ENCODE data around the gene SLC49A3.
"Not testable (repeated sequence)": the region's sequence is repeated elsewhere in the genome, so short reads cannot be mapped to it uniquely, and the experiment has no call there.

Gene SLC49A3

DNA sequence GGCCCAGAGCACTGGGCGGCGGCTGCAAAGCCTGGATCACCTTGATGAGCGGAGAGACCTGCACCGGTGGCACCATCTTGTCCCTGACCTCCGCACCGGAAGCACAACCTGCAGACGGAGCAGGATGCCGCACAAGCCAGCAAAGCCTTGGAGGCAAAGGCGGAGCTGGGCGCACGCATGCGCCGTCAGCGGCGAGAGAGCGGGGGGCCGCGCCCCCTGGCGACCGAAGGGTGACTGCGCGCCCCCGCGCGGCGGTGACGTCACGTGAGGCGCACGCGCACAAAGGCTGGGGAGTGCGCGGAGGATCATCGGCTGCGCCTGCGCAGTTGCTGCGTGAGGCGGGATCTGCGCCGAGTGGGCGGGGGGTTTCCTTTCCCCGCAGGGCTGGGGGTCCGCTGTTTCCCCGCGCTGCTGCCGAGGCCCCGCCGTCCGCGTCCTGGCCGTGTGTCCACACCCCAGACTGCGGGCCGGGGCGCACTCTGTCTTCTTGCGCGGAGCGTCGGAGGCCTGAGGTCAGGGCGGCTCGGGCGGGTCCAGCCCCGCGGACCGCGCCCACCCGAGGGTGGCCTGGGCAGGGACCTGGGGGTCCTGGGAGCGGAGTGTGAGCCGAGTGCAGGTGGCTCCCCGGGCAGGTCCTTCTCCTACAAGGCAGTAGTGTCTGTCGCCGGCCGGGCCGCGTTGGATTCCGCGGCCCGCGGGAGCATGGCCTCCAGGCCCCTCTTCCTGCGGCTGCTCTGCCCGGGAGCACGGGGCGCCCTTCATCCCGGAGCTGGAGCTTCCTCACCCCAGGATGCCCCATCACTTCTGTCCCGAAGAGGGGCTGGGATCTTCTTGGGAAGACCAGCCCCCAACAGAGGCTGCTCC is 14.5 kb downstream of the SLC49A3 start, which contains the start of the genes ATP5ME and MYL5:
Gene ATP5ME (minus strand): TSS at position 105 of the 864 bp plus-strand sequence. CDS start 29 bp downstream, at position 76.
Gene MYL5 (plus strand): TSS at position 371 of the 864 bp plus-strand sequence. CDS start 3,485 bp downstream, outside the sequence.
- peak within 1 kb of the TSS; percentile 92 for H3K4me3 ChIP-seq (ENCODE audit: low read depth, low read length)
- TF ChIP-seq, protein P1, sequence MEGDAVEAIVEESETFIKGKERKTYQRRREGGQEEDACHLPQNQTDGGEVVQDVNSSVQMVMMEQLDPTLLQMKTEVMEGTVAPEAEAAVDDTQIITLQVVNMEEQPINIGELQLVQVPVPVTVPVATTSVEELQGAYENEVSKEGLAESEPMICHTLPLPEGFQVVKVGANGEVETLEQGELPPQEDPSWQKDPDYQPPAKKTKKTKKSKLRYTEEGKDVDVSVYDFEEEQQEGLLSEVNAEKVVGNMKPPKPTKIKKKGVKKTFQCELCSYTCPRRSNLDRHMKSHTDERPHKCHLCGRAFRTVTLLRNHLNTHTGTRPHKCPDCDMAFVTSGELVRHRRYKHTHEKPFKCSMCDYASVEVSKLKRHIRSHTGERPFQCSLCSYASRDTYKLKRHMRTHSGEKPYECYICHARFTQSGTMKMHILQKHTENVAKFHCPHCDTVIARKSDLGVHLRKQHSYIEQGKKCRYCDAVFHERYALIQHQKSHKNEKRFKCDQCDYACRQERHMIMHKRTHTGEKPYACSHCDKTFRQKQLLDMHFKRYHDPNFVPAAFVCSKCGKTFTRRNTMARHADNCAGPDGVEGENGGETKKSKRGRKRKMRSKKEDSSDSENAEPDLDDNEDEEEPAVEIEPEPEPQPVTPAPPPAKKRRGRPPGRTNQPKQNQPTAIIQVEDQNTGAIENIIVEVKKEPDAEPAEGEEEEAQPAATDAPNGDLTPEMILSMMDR (conservative IDR thresholded peaks at IDR 0.05; ENCODE audit: low read depth, low read length): peak; percentile 54
- peak; percentile 97 for DNase-seq (ENCODE audit: low read depth)

GRCh38 chr4:673349-674091 is 15.4 kb downstream of the SLC49A3 start:
- H3K4me3 ChIP-seq (ENCODE audit: low read depth, low read length): peak overlapping the region; percentile 92
- TF ChIP-seq, protein P1 (conservative IDR thresholded peaks at IDR 0.05; ENCODE audit: low read depth, low read length): no peak
- DNase-seq (ENCODE audit: low read depth): no peak

GRCh38 chr4:671769-672168 is 17.2 kb downstream of the SLC49A3 start:
- no peak overlapping the region for H3K4me3 ChIP-seq (ENCODE audit: low read depth, low read length)
- DNase-seq (ENCODE audit: low read depth): no peak
- TF ChIP-seq, protein P1 (conservative IDR thresholded peaks at IDR 0.05; ENCODE audit: low read depth, low read length): no peak

DNA sequence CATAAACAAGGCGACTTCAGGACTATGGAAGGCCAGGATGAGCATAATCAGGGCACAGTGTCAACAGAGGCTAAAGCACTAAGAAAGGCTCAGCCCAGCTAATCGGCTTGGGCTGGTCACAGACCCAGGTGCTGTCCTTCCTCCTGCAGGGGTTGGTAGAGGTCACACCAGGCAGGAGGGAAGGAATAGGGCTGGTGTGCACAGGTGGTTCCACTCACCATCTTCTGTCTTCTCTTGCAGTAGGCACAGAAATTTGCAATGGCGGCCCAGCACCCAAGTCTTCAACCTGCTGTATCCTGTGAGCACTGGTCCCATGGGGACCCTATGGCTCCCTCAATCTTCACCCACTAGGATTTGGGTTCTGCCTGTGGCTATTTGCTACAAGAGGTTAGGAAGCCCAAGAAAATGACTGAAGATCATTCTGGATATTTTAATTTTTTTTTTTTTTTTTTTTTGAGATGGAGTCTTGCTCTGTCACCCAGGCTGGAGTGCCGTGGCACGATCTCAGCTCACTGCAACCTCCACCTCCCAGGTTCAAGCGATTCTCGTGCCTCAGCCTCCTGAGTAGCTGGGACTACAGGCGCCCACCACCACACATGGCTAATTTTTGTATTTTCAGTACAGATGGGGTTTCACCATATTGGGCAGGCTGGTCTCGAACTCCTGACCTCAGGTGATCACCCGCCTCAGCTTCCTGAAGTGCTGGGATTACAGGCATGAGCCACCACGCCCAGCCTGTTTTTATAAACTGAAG is 19.0 kb downstream of the SLC49A3 start:
- H3K4me3 ChIP-seq (ENCODE audit: low read depth, low read length); DNase-seq (ENCODE audit: low read depth): not testable (repeated sequence)

- DNase-seq (ENCODE audit: low read depth); H3K4me3 ChIP-seq (ENCODE audit: low read depth, low read length): not testable (repeated sequence)
Observed at GRCh38 chr4:668219-668618, 20.7 kb downstream of the SLC49A3 start.

- DNase-seq (ENCODE audit: low read depth): no peak
- TF ChIP-seq, protein P1 (conservative IDR thresholded peaks at IDR 0.05; ENCODE audit: low read depth, low read length): no peak
Observed at GRCh38 chr4:667545-667925, 21.4 kb downstream of the SLC49A3 start.

GRCh38 chr4:666822-667544 is 22.0 kb downstream of the SLC49A3 start:
- no peak for DNase-seq (ENCODE audit: low read depth)
- no peak overlapping the region for H3K4me3 ChIP-seq (ENCODE audit: low read depth, low read length)
- TF ChIP-seq, protein P1 (conservative IDR thresholded peaks at IDR 0.05; ENCODE audit: low read depth, low read length): no peak

More at GRCh38 chr4:667545-667925, 21.4 kb downstream of the SLC49A3 start:
- no peak overlapping the region for H3K4me3 ChIP-seq (ENCODE audit: low read depth, low read length)

Measured in choroid plexus epithelial cell (primary cell).